H1 (cell line): Measurements from ENCODE around the gene RBM18. TPM values are rescaled to one million over a fixed set of nuclear protein-coding genes. Genes with fewer than 3 reads are reported as not detected.

Source experiments
- CTCF ChIA-PET: fragments of 300-600 bp; sonication (Branson Sonifier 250); formaldehyde crosslinking; loops from one replicate; lab custom pipeline; 2021; ENCODE audit not compliant: partially characterized antibody; lab: Charles Lee
- POLR2A ChIA-PET: fragments of 300-600 bp; sonication (Branson Sonifier 250); formaldehyde crosslinking; loops from one replicate; lab custom pipeline; 2021; ENCODE audit warnings: inconsistent platforms; ENCODE audit not compliant: partially characterized antibody; lab: Charles Lee
- DNase-seq, 2 experiments: peaks; one replicate each; pipeline versions ENCODE4 v3.0.0 to v3.0.0-alpha.2; 2010 to 2022; ENCODE audit warnings: low spot score in 2 of 2, low read depth in 1 of 2, mixed read lengths in 1 of 2
- FAIRE-seq: peaks from 2 replicates; lab custom pipeline; 2011; peaks lifted over from hg19 to GRCh38; lab: Jason Lieb, UNC
- H2AFZ ChIP-seq: 2 replicates; pipeline ENCODE4 v1.8.1; 2012; ENCODE audit warnings: low read length, inconsistent platforms
- H2AK5ac ChIP-seq: 2 replicates; pipeline ENCODE4 v1.6.1; 2013; ENCODE audit warnings: low read depth, low read length
- H2BK120ac ChIP-seq: replicated peaks from 2 replicates; pipeline ENCODE3; 2013; ENCODE audit warnings: low read depth, low read length, inconsistent platforms
- H2BK12ac ChIP-seq: 2 replicates; pipeline ENCODE4 v1.6.1; 2013; ENCODE audit warnings: low read depth, low read length
- H2BK15ac ChIP-seq: 2 replicates; pipeline ENCODE4 v1.6.1; 2013; ENCODE audit warnings: low read length
- H2BK20ac ChIP-seq: 2 replicates; pipeline ENCODE4 v1.6.1; 2013; ENCODE audit warnings: low read length
- H2BK5ac ChIP-seq: 2 replicates; pipeline ENCODE4 v1.6.1; 2013; ENCODE audit warnings: low read depth, low read length
- H3K14ac ChIP-seq: 2 replicates; pipeline ENCODE4 v1.6.1; 2013; ENCODE audit warnings: inconsistent platforms; ENCODE audit not compliant: insufficient read length
- H3K18ac ChIP-seq: 2 replicates; pipeline ENCODE4 v1.6.1; 2013; ENCODE audit warnings: low read length; ENCODE audit errors: extremely low read depth
- H3K23ac ChIP-seq: 2 replicates; pipeline ENCODE4 v1.6.1; 2013; ENCODE audit warnings: inconsistent platforms; ENCODE audit not compliant: insufficient read length
- H3K23me2 ChIP-seq: 2 replicates; pipeline ENCODE4 v1.6.1; 2013; ENCODE audit warnings: low read depth, low read length
- H3K27ac ChIP-seq: 2 replicates; pipeline ENCODE4 v1.6.1; 2011; ENCODE audit warnings: low read depth, low read length, inconsistent platforms
- H3K27me3 ChIP-seq, 4 experiments: replicated peaks in 1 of 4; 1 replicate in 1 of 4; 2 replicates in 3 of 4; pipeline versions ENCODE4 v1.6.1 to v1.8.1; 2011 to 2013; ENCODE audit warnings: low read length in 3 of 4, mild to moderate bottlenecking in 3 of 4, inconsistent platforms in 2 of 4, mixed read lengths in 2 of 4, moderate library complexity in 1 of 4; ENCODE audit not compliant: control insufficient read depth in 3 of 4, insufficient read depth in 3 of 4; ENCODE audit errors: extremely low read depth in 1 of 4
- H3K36me3 ChIP-seq, 4 experiments: 2 replicates each; pipeline versions ENCODE4 v1.6.1 to v1.8.1; 2011 to 2013; ENCODE audit warnings: mild to moderate bottlenecking in 4 of 4, low read length in 3 of 4, moderate library complexity in 2 of 4, control low read depth in 1 of 4, inconsistent platforms in 1 of 4; ENCODE audit not compliant: insufficient read depth in 4 of 4, control insufficient read depth in 2 of 4
- H3K4ac ChIP-seq: replicated peaks from 2 replicates; pipeline ENCODE3; 2013; ENCODE audit warnings: low read length, low read depth, mixed read lengths, inconsistent platforms; ENCODE audit not compliant: insufficient read length
- H3K4me1 ChIP-seq, 4 experiments: replicated peaks in 1 of 4; 1 replicate in 1 of 4; 2 replicates in 3 of 4; pipeline versions ENCODE4 v1.6.1 to v1.8.1; 2011 to 2013; ENCODE audit warnings: low read length in 3 of 4, inconsistent platforms in 2 of 4, mixed read lengths in 1 of 4; ENCODE audit not compliant: insufficient read depth in 4 of 4, control insufficient read depth in 3 of 4
- H3K4me2 ChIP-seq, 2 experiments: 2 replicates each; pipeline versions ENCODE4 v1.6.1 to v1.8.1; 2011 to 2013; ENCODE audit warnings: low read depth in 2 of 2, low read length in 2 of 2, control low read depth in 1 of 2, inconsistent platforms in 1 of 2, mild to moderate bottlenecking in 1 of 2; ENCODE audit not compliant: insufficient read depth in 1 of 2
- H3K4me3 ChIP-seq, 4 experiments: fragments of 200-600, 300-600 bp in 1 of 4; sonication (generic), shearing (Covaris generic), sonication (Bioruptor Twin) in 1 of 4; 2 replicates each; pipeline versions ENCODE4 v1.5.1 to v1.8.1; 2011 to 2016; ENCODE audit warnings: low read length in 4 of 4, low read depth in 3 of 4, control low read depth in 2 of 4, inconsistent platforms in 2 of 4, mild to moderate bottlenecking in 2 of 4, mixed read lengths in 1 of 4, moderate library complexity in 1 of 4; ENCODE audit not compliant: insufficient read depth in 2 of 4; ENCODE audit errors: extremely low read depth in 1 of 4
- H3K56ac ChIP-seq: replicated peaks from 2 replicates; pipeline ENCODE3; 2013; ENCODE audit warnings: low read depth, mild to moderate bottlenecking, mixed read lengths, low read length, inconsistent platforms; ENCODE audit not compliant: insufficient read length
- H3K79me1 ChIP-seq: 2 replicates; pipeline ENCODE4 v1.6.1; 2013; ENCODE audit warnings: low read depth, low read length, control low read depth
- H3K79me2 ChIP-seq, 2 experiments: 2 replicates each; pipeline versions ENCODE4 v1.6.1 to v1.8.1; 2012 to 2013; ENCODE audit warnings: low read length in 2 of 2, mild to moderate bottlenecking in 2 of 2, inconsistent platforms in 1 of 2; ENCODE audit not compliant: insufficient read depth in 2 of 2, control insufficient read depth in 1 of 2
- H3K9ac ChIP-seq, 4 experiments: replicated peaks in 1 of 4; 1 replicate in 1 of 4; 2 replicates in 3 of 4; pipeline versions ENCODE4 v1.6.1 to v1.8.1; 2011 to 2013; ENCODE audit warnings: low read depth in 3 of 4, low read length in 3 of 4, control low read depth in 2 of 4, mild to moderate bottlenecking in 2 of 4, moderate library complexity in 2 of 4, inconsistent platforms in 1 of 4; ENCODE audit errors: extremely low read depth in 1 of 4
- H3K9me3 ChIP-seq, 2 experiments: 2 replicates each; pipeline versions ENCODE4 v1.6.1 to v1.8.1; 2012 to 2013; ENCODE audit warnings: mild to moderate bottlenecking in 2 of 2, moderate library complexity in 2 of 2, control low read depth in 1 of 2, inconsistent platforms in 1 of 2, low read depth in 1 of 2, low read length in 1 of 2, mixed read lengths in 1 of 2; ENCODE audit not compliant: insufficient read depth in 2 of 2
- H4K20me1 ChIP-seq, 2 experiments: replicated peaks in 1 of 2; 2 replicates each; pipeline versions ENCODE3 to v1.8.1; 2011 to 2013; ENCODE audit warnings: inconsistent platforms in 2 of 2, low read length in 2 of 2, mild to moderate bottlenecking in 1 of 2; ENCODE audit not compliant: insufficient read depth in 2 of 2, control insufficient read depth in 1 of 2
- H4K5ac ChIP-seq: 2 replicates; pipeline ENCODE4 v1.6.1; 2013; ENCODE audit warnings: low read length, low read depth, mixed read lengths, inconsistent platforms; ENCODE audit not compliant: insufficient read length
- H4K8ac ChIP-seq: 2 replicates; pipeline ENCODE4 v1.8.0; 2013; ENCODE audit warnings: mild to moderate bottlenecking, moderate library complexity, low read length, inconsistent platforms; ENCODE audit not compliant: insufficient read depth; ENCODE audit errors: extremely low read depth
- H4K91ac ChIP-seq: replicated peaks from 2 replicates; pipeline ENCODE3; 2013; ENCODE audit warnings: low read length, mixed read lengths, inconsistent platforms; ENCODE audit not compliant: insufficient read length
- CBX8 ChIP-seq: fragments of 300-800, 300-1000 bp; sonication (generic); IDR thresholded peaks from 2 replicates; pipeline ENCODE4 v1.7.1; 2016; ENCODE audit warnings: low read depth, low read length, borderline replicate concordance
- CREB1 ChIP-seq: IDR thresholded peaks from 2 replicates; pipeline ENCODE4 v1.6.1; 2012; ENCODE audit warnings: inconsistent platforms
- CTCF ChIP-seq, 3 experiments: IDR thresholded peaks; 1 replicate in 2 of 3; 2 replicates in 1 of 3; pipeline versions ENCODE4 v1.5.1 to v1.6.1; 2011; ENCODE audit warnings: low read length in 3 of 3, mild to moderate bottlenecking in 3 of 3, inconsistent platforms in 2 of 3, low read depth in 1 of 3, moderate library complexity in 1 of 3; ENCODE audit not compliant: insufficient read depth in 1 of 3; ENCODE audit errors: control extremely low read depth in 1 of 3
- EZH2 ChIP-seq: fragments of 200-600 bp; sonication (generic); IDR thresholded peaks from 2 replicates; pipeline ENCODE4 v1.7.1; 2012; ENCODE audit warnings: low read depth, mild to moderate bottlenecking, moderate library complexity, low read length, inconsistent platforms; ENCODE audit not compliant: severe bottlenecking
- HDAC6 ChIP-seq: IDR thresholded peaks from one replicate; pipeline ENCODE4 v1.7.1; 2012; ENCODE audit warnings: low read depth, mild to moderate bottlenecking, inconsistent platforms, low read length, moderate library complexity
- KDM4A ChIP-seq: IDR thresholded peaks from one replicate; pipeline ENCODE4 v1.7.1; 2012; ENCODE audit warnings: low read depth, mild to moderate bottlenecking, moderate library complexity, low read length, inconsistent platforms; ENCODE audit not compliant: severe bottlenecking
- SIRT6 ChIP-seq: IDR thresholded peaks from one replicate; pipeline ENCODE4 v1.7.1; 2012; ENCODE audit warnings: low read length, inconsistent platforms
- SP1 ChIP-seq: IDR thresholded peaks from 2 replicates; pipeline ENCODE4 v1.6.1; 2011; ENCODE audit warnings: low read depth, low read length
- WGBS, 2 experiments: shearing (Covaris generic) in 1 of 2; methylation state at CpG; one replicate each; pipeline versions ENCODE4 v1.1.6 to v1.1.7; 2013 to 2015; ENCODE audit warnings: low lambda C conversion rate in 2 of 2, mixed read lengths in 2 of 2, inconsistent platforms in 1 of 2, low coverage in 1 of 2, missing lambda C conversion rate in 1 of 2; ENCODE audit not compliant: insufficient replicate concordance in 2 of 2, insufficient coverage in 1 of 2, insufficient read length in 1 of 2; ENCODE audit errors: extremely low coverage in 1 of 2, missing lambda C conversion rate in 1 of 2; 5-methylcytosine and 5-hydroxymethylcytosine counted together
- polyA plus RNA-seq, 7 experiments: library from polyadenylated mRNA; depleted of rRNA in 3 of 7; stranded (reverse) in 5 of 7; unstranded in 2 of 7; fragments of >200 nt in 5 of 7; fragments of 200-250 nt in 2 of 7; gene quantifications; 1 replicate in 5 of 7; 2 replicates in 1 of 7; 4 replicates in 1 of 7; pipeline versions ENCODE4 v1.2.1 to v1.2.3, GENCODE V29; 2011 to 2013; ENCODE audit warnings: missing spikeins in 2 of 7, mixed read lengths in 2 of 7
- total RNA-seq: library from RNA; stranded (reverse); fragmentation: NEBNext Ultra II Directional; extraction: Animal tissue kit (Norgen Biotek cat#: 25700); gene quantifications from 2 replicates; pipeline ENCODE4 v1.2.1, GENCODE V29; 2021

RBM18 gene
- total and polyA plus RNA-seq, 2 of the 8 experiments (the other 6 are each of a cell fraction or from before 2014, with no cell fraction given) = 5.9 to 14.3 TPM

- peak in 1 of 2 experiments; percentile 75 for DNase-seq
- FAIRE-seq = no peak
- TF ChIP-seq EZH2 (peak; percentile 97), CREB1 (no peak), CTCF (IDR thresholded peaks at IDR 0.05; ENCODE audit: control extremely low read depth in 1 of 3, insufficient read depth in 1 of 3, low read depth in 1 of 3, low read length in 3 of 3) (no peak), KDM4A (peak; percentile 60), HDAC6 (no peak), SP1 (no peak), CBX8 (0 out of 2 replicates have a peak, but pooled peaks have one; percentile 73), SIRT6 (no peak)
Measured at GRCh38 chr9:122218935-122219855, 45.4 kb downstream of the RBM18 start.

More at GRCh38 chr9:122218935-122219855, 45.4 kb downstream of the RBM18 start:
- Histone ChIP-seq H4K5ac (no peak overlapping the region), H3K9ac (no peak overlapping the region), H2AK5ac (no peak overlapping the region), H3K14ac (no peak overlapping the region), H4K8ac (peak overlapping the region; percentile 1; the same call in 1 of the 2 replicates), H3K27me3 (peaks cover 87 to 100% (median 97%) of the 10 kb centered on the region in 4 experiments), H3K18ac (no peak overlapping the region; the same call in 1 of the 2 replicates), H3K36me3 (no peaks in the 10 kb centered on the region; a peak in 1 of 8 replicates), H3K27ac (no peak overlapping the region), H2BK5ac (peak overlapping the region; percentile 52; the same call in 1 of the 2 replicates), H4K20me1 (peaks cover 12 to 21% of the 10 kb centered on the region in 2 experiments), H3K4me1 (peaks cover 5 to 46% (median 34%) of the 10 kb centered on the region in 4 experiments), H3K4ac (no peak overlapping the region), H3K23me2 (peaks cover 28% of the 10 kb centered on the region; the same call in 1 of the 2 replicates), H3K79me1 (no peaks in the 10 kb centered on the region; the same call in 1 of the 2 replicates), H3K23ac (no peak overlapping the region), H3K4me2 (peak overlapping the region; percentile 80 to 87), H3K9me3 (no peaks in the 10 kb centered on the region), H2AFZ (no peak overlapping the region), H2BK12ac (peak overlapping the region; percentile 95; the same call in 1 of the 2 replicates), H2BK120ac (no peak overlapping the region), H3K79me2 (no peaks in the 10 kb centered on the region), H2BK20ac (no peak overlapping the region), H4K91ac (no peak overlapping the region), H3K56ac (no peak overlapping the region), H2BK15ac (no peak overlapping the region), H3K4me3 (peak overlapping the region; percentile 3 to 59 (median 40); a peak in 7 of 8 replicates)
- WGBS, 2 experiments = 2% methylated on average over 58 of the region's 59 CpGs; no CpG with 5 or more reads in 1 of the 2 experiments
- ChIA-PET CTCF (no interaction called here), POLR2A (interaction anchor here (0.5 kb wide), 1 partner anchor 652 kb away, joined by 3 read pairs; no protein-coding TSS in a partner anchor)
